Lower leg skin (tissue), 4 donors: ENCODE data around the gene SAT2. TPM values are rescaled to one million over a fixed set of nuclear protein-coding genes. Genes with fewer than 3 reads are reported as not detected.

ENCODE experiments used
- DNase-seq, 2 donors: peaks; one replicate each; pipeline ENCODE4 v3.0.0-alpha.2; 2019; ENCODE audit warnings: low spot score in 2 of 2
- H3K4me3 ChIP-seq: fragments of 200-600 bp; sonication (generic); 2 replicates; pipeline ENCODE4 v1.5.1; 2017; ENCODE audit warnings: mild to moderate bottlenecking, low read depth; ENCODE audit not compliant: poor library complexity, severe bottlenecking
- POLR2A ChIP-seq, 2 donors: fragments of 450-650 bp; IDR thresholded peaks; one replicate each; pipeline ENCODE4 v1.6.1; 2016 to 2017; ENCODE audit warnings: antibody characterized with exemption in 2 of 2, mild to moderate bottlenecking in 1 of 2, moderate library complexity in 1 of 2
- WGBS, 2 donors: methylation state at CpG; one replicate each; pipeline ENCODE4 v1.1.5; 2018; 5-methylcytosine and 5-hydroxymethylcytosine counted together
- intact Hi-C: fragments of 100-400 bp; cut with DNase I; formaldehyde crosslinking; loops from one replicate; pipeline ENCODE4 v1.15.0; 2023; ENCODE audit warnings: low total_unique reads
- total RNA-seq, 4 donors: library from RNA; depleted of rRNA; stranded (reverse); fragments of >200 nt; gene quantifications; one replicate each; pipeline ENCODE4 v1.1.0, GENCODE V29; 2016
- TF ChIP-seq, protein P1 (sequence below), 3 donors: fragments of 450-650 bp; IDR thresholded peaks; one replicate each; pipeline ENCODE4 v1.5.1; 2016; ENCODE audit warnings: antibody characterized with exemption in 3 of 3, mild to moderate bottlenecking in 3 of 3, moderate library complexity in 2 of 3

The SAT2 gene
- total RNA-seq, 4 donors from 2014 or later, result 32.7 to 50.5 (median 43.0) TPM

GRCh38 chr17:7667656-7668406 lies 40.2 kb upstream of the SAT2 start:
- H3K4me3 ChIP-seq, result no peak overlapping the region
- WGBS, 2 donors, result 78 to 79% methylated on average over 10 of the region's 10 CpGs
- TF ChIP-seq POLR2A (IDR thresholded peaks at IDR 0.05), result no peak
- TF ChIP-seq, protein P1, sequence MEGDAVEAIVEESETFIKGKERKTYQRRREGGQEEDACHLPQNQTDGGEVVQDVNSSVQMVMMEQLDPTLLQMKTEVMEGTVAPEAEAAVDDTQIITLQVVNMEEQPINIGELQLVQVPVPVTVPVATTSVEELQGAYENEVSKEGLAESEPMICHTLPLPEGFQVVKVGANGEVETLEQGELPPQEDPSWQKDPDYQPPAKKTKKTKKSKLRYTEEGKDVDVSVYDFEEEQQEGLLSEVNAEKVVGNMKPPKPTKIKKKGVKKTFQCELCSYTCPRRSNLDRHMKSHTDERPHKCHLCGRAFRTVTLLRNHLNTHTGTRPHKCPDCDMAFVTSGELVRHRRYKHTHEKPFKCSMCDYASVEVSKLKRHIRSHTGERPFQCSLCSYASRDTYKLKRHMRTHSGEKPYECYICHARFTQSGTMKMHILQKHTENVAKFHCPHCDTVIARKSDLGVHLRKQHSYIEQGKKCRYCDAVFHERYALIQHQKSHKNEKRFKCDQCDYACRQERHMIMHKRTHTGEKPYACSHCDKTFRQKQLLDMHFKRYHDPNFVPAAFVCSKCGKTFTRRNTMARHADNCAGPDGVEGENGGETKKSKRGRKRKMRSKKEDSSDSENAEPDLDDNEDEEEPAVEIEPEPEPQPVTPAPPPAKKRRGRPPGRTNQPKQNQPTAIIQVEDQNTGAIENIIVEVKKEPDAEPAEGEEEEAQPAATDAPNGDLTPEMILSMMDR (IDR thresholded peaks at IDR 0.05), result no peak
- intact Hi-C loops, result no loop called here
- no peak for DNase-seq

GRCh38 chr17:7656958-7657609 lies 29.5 kb upstream of the SAT2 start:
- TF ChIP-seq, protein P1 (IDR thresholded peaks at IDR 0.05), result no peak
- TF ChIP-seq POLR2A (IDR thresholded peaks at IDR 0.05), result no peak
- no peak for DNase-seq
- 49 to 57% methylated on average over 10 of the region's 10 CpGs for WGBS, 2 donors
- no peak overlapping the region for H3K4me3 ChIP-seq
- intact Hi-C loops, result no loop called here

GRCh38 chr17:7655541-7655840 lies 27.9 kb upstream of the SAT2 start:
- intact Hi-C loops, result no loop called here
- DNase-seq, result no peak
- no peak overlapping the region for H3K4me3 ChIP-seq
- TF ChIP-seq POLR2A (IDR thresholded peaks at IDR 0.05), result no peak
- TF ChIP-seq, protein P1 (IDR thresholded peaks at IDR 0.05), result no peak
- 91 to 92% methylated on average over 17 of the region's 17 CpGs for WGBS, 2 donors

- intact Hi-C loops, result no loop called here
- WGBS, 2 donors, result 79 to 81% methylated on average over 16 of the region's 16 CpGs
- TF ChIP-seq, protein P1 (IDR thresholded peaks at IDR 0.05), result no peak
- no peak for TF ChIP-seq POLR2A (IDR thresholded peaks at IDR 0.05)
- no peak for DNase-seq
- no peak overlapping the region for H3K4me3 ChIP-seq
Observed at GRCh38 chr17:7654832-7655540, 27.4 kb upstream of the SAT2 start.

DNA sequence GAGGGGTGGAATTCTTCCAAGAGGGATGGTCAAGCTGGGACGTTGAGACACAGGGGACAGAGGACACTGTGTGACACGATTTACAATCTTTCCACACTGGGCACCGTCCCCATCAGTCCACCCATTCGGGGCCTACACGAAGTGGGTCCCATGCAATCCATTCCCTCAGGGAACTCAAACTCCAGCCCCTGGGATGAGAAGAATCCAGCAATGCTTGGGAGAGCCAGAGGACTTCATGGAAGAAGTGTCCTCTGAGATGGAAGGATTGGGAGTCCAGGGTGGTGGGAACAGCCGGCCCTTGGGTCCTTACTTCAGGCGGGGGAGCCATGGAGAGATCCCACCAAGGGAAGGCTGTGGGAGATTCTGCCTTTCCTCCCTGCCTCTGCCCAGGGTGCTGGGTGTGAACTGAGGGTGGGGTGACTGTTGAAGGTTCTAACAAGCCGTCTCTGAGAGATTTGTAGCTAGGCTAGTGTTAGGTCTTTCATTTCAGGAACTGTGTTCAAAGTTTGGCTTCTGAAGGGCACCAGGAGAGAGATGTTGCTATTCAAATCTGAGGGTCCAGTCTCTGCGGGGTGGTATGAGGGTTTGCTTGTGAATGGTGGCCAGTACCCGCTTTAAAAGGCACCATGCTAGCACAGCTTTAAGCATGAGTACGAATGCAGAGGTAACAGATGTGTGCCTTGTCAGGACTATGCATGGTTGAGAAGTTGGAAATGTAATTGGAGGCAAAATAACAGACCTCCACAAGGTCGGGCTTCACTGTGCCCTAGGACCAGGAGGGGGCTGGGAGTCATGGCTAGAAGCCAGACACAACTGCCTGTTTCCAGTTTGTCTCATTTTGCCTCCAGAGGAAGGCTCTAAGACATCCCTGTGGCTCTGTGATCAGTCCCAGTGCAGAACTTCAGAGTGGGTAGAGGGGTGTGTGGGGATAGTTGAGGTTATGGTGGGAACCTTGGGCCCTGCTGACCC lies 25.1 kb upstream of the SAT2 start:
- TF ChIP-seq POLR2A (IDR thresholded peaks at IDR 0.05), result no peak
- TF ChIP-seq, protein P1 (IDR thresholded peaks at IDR 0.05), result no peak
- 60 to 71% methylated on average over 12 of the region's 12 CpGs for WGBS, 2 donors
- intact Hi-C loops, result no loop called here
- DNase-seq, result no peak
- no peak overlapping the region for H3K4me3 ChIP-seq
